Measurements from ENCODE around the gene KRTAP5-6.
A peak's percentile ranks its signal among the peaks of the same experiment; 100 is the strongest.
"Not testable (repeated sequence)": the region's sequence is repeated elsewhere in the genome, so short reads cannot be mapped to it uniquely, and the experiment has no call there.

Gene KRTAP5-6

DNA sequence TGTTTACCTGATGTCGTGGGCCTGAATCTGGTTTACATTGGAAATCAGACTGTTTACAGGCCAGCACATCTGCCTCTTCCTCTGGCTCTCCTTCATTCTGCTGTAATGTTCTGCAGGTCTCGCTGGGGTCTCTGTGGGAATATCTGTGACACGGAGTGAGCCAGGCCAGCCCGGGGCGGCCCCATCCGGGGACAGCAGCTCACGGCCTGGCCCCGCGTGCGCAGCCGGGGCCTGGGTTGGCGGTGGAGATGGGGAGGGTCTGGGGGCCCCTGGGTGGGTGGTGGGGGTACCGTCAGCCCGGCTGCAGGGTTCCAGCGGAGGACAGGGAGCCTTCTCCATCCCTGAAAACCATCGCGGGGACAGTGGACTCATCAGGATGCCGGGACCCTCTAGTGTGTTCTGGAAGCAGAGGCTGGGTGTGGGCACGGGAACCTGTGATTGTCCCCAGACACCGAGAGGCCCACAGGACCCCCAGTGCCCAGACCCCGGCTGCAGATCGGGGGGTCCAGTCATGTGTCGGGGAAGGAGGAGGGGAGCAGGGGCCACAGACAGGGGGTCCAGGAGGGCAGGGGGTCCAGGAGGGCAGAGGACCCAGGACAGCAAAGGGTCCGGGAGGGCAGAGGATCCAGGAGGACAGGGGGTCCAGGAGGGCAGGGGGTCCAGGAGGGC is 13.0 kb upstream of the KRTAP5-6 start:
- DNase-seq: not testable (repeated sequence)

GRCh38 chr11:1684886-1685874 is 11.8 kb upstream of the KRTAP5-6 start:
- DNase-seq: not testable (repeated sequence)

DNA sequence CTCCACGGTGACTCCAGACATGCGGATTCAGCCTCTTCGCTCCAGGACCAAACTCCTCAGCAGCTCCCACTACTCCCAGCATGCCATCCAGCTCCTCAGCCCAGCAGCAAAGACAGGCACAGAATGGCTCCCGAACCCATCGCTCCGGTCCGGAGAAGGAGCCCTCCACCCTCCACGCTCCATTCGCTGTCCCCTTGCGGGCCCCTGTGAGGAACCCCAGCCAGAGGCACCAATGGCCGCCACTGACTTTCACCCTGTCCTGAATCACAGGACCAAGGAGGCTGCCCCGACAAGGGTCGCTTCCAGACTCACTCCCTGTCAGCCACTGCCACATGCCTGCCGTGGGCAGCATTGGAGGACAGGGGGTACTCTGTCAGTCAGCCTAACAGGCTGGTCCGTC is 10.8 kb upstream of the KRTAP5-6 start:
- DNase-seq: not testable (repeated sequence)

DNA sequence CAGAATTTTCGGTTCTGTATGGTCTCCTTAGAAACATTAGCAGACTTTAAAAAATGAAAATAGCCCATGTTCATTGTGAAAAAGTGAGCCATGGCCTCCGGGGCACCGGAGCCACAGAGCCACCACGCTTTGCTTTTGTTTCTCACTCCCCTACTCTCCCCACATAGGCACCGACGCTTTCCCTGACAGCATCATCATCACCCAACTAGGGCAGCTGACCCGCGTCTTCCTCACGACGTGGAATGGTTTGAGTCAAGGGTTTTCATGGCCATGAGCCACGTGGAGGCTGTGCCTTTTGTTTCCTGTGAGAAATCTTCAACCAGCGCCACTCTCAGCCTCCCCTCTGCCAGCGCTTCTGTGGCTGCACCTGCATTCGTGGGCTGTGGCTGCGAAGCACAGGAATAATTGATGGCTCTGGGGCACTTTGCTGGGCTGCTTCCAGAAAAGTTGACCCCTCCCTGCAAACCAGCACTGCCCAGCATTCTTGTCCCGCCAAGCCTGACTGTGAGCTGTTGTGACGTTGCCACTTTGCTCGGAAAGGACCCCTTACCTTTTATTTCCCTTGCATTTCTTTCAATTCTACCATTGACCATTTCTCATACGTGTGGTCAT is 8.6 kb upstream of the KRTAP5-6 start:
- DNase-seq: not testable (repeated sequence)

DNA sequence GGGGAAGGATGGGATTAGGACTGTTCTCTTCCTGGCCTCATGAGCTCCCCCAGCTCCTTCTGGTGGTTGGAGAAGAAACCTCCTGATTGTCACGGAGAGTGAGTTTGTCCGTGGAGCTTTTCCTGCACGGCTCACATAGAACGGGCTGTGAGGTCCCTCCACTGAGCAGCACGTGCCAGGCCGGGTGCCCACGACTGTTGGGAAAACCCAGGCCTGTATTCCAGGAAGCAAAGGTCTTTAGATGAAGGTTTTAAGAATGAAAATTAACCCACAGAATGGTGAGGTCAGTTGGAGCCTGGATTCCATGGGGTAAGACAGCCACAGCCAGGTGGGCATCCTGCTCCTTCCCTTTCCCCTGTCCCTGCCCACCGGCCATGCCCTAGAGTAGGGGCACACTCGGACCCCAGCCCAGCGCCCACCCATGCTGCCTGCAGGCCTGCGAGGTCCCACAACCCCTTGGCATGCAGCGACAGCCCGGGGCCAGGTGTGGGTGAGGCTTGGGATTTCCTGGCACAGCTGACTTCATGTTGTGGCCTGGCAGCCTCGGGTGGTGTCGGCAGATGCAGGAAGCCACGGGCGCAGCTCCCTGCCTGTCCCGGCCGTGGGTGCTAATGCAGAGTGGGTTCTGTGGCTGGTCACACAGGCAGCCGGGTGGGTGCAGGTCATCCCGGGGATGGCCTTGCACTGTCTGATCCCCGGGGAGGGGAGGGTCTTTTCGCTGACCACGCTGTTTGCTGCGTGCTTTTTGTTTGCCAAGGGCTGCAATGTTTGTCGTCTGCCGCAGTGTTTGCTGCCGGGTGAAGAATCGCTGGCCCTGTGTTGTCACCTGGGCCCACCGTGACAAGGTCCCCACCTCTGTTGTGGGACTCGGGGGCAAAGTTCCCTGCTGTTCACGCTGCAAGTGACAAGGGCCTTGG is 7.5 kb upstream of the KRTAP5-6 start:
- DNase-seq: not testable (repeated sequence)

DNA sequence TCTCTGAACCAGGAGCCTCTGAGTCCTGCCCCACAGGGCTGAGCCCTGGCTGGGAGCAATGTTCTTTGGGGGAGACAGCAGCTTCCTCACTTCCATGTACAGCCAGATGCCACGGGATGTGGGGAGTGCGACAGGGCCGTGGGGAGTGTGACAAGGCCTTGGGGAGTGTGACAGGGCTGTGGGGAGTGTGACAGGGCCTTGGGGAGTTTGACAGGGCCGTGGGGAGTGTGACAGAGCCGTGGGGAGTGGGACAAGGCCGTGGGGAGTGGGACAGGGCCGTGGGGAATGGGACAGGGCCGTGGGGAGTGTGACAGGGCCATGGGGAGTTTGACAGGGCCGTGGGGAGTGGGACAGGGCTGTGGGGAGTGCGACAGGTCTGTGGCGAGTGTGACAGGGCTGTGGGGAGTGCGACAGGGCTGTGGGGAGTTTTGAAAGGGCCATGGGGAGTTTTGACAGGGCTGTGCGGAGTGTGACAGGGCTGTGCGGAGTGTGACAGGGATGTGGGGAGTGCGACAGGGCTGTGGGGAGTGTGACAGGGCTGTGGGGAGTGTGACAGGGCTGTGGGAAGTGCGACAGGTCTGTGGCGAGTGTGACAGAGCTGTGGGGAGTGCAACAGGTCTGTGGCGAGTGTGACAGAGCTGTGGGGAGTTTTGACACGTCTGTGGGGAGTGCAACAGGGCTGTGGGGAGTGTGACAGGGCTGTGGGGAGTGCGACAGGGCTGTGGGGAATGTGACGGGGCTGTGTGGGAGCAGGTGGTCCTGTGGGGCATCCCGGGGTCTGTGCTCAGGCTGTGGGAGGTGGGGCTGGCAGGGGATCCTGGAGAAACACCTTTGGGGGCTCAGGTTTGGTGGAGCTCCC is 6.6 kb upstream of the KRTAP5-6 start:
- DNase-seq: no peak

DNA sequence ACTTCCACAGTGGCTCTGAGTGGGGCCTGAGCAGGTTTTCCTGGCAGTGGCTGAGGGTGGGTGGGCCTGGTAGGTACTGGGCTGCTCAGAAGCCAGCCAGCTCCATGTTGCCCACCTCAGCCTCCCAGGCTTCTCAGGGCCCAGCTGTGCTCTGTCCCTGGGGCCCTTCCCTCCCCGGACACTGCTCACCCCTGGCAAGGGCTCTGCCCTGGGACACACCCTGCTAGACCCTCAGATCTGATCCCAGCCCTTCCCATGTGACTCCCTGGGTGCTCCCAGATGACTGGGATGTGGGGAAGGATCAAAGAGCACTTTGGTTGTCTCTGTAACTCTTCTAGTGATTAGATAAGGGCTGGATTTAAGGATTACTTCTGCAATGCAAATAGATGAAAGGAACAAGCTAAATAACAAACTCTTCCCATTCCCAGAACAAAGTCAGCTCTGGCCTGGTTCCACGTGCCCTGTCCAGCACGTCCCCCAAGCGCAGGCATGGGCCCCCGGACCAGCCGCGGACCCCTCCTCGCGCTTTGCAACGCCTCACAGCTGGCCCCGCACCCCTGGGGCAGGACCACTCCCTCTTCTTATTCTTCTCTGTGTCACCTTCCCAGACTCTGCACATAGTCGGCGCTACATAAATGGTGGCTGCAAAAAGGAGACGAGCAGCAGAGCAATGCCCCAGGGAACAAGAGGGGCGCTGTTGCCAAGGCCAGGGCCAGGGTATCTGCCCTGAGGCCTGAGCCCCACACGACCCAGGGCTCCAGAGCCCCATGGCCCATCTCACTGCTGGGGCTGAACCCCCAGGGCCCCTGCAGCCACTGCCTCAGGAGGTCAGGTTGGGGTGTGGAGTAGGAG is 5.7 kb upstream of the KRTAP5-6 start:
- no peak for DNase-seq

GRCh38 chr11:1691878-1692707 is 4.9 kb upstream of the KRTAP5-6 start:
- DNase-seq: no peak

DNA sequence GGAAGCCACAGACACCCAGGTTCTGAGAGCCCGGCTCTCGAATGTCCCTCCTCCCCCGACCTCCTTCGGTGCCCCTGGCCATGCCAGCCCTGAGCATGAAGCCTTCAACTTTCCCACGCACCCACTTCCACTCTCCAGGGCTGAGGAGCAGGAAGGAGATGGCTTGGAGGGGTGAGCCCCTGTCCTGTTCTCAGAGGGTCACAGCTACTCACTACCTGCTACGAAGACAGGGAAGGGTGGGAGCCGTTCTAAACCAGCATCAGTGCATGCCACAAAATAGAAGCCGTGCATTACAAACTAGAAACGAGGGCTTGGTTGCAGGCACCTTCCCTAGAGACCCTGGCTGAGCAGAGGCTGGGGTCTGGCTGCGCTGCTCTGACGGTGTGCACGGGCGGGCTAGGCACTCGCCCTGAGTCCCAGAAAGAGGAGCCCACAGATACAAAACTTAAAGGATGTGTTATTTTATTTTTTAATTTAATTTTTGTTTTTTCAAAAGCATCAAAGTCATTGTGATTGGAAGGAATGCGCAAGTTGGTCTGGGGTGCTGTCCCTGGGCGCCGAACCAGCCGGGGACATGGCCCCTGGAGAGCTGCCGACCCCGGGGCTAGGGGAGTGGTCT is 4.2 kb upstream of the KRTAP5-6 start:
- no peak for DNase-seq

- DNase-seq: peak; percentile 69
Measured at GRCh38 chr11:1693327-1694063, 3.5 kb upstream of the KRTAP5-6 start.

- peak; percentile 76 for DNase-seq
Measured at GRCh38 chr11:1694064-1694845, 2.7 kb upstream of the KRTAP5-6 start.

DNA sequence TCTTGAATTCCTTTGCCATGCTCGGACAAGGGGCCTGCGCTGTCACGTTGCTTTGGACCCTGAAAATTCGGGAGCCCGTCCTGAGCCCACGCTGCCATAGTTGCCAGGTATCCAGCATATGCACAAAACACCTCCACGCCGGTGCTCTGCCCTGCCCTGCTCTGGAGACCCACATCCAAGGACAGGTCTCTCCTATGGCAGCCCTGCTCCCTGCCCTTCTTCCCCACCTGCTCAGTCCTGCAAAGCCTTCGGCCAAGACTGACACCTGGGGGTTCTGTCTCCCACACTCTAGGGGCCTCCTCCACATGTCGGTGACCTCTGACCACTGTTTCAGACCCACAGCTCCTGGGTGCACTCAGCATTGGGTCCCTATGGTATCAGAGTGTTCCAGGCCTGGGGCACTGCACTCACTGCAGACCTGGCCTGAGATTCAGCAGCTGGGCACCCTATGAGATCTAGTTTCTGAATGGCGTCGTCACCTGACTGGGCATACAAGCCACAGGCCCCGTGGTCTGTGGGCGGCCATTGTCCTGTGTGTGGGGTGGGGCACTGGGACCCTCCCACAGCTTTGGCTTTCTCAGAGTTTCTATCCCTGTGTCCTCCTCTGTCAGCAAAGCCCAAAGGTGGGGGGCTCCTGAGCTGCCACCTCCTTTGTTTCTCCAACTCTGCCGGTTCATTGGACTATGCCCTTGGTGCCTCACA is 2.0 kb upstream of the KRTAP5-6 start:
- DNase-seq: no peak

- DNase-seq: no peak
Measured at GRCh38 chr11:1695548-1696108, 1.4 kb upstream of the KRTAP5-6 start.

- DNase-seq: no peak
Measured at GRCh38 chr11:1699771-1700170, 2.8 kb downstream of the KRTAP5-6 start.

GRCh38 chr11:1701091-1701807 is 4.3 kb downstream of the KRTAP5-6 start:
- DNase-seq: no peak

- DNase-seq: no peak
Measured at GRCh38 chr11:1702506-1702905, 5.5 kb downstream of the KRTAP5-6 start.
